H1 (cell line): ENCODE data around the gene MGST3. TPM values are rescaled to one million over a fixed set of nuclear protein-coding genes. Genes with fewer than 3 reads are reported as not detected.
A peak's percentile ranks its signal among the peaks of the same experiment; 100 is the strongest.

Experiments
- CTCF ChIA-PET: fragments of 300-600 bp; sonication (Branson Sonifier 250); formaldehyde crosslinking; loops from one replicate; lab custom pipeline; 2021; ENCODE audit not compliant: partially characterized antibody; lab: Charles Lee
- POLR2A ChIA-PET: fragments of 300-600 bp; sonication (Branson Sonifier 250); formaldehyde crosslinking; loops from one replicate; lab custom pipeline; 2021; ENCODE audit warnings: inconsistent platforms; ENCODE audit not compliant: partially characterized antibody; lab: Charles Lee
- DNase-seq, 2 experiments: peaks; one replicate each; pipeline versions ENCODE4 v3.0.0 to v3.0.0-alpha.2; 2010 to 2022; ENCODE audit warnings: low spot score in 2 of 2, low read depth in 1 of 2, mixed read lengths in 1 of 2
- FAIRE-seq: peaks from 2 replicates; lab custom pipeline; 2011; peaks lifted over from hg19 to GRCh38; lab: Jason Lieb, UNC
- H2AFZ ChIP-seq: 2 replicates; pipeline ENCODE4 v1.8.1; 2012; ENCODE audit warnings: low read length, inconsistent platforms
- H2AK5ac ChIP-seq: 2 replicates; pipeline ENCODE4 v1.6.1; 2013; ENCODE audit warnings: low read depth, low read length
- H2BK120ac ChIP-seq: replicated peaks from 2 replicates; pipeline ENCODE3; 2013; ENCODE audit warnings: low read depth, low read length, inconsistent platforms
- H2BK12ac ChIP-seq: 2 replicates; pipeline ENCODE4 v1.6.1; 2013; ENCODE audit warnings: low read depth, low read length
- H2BK15ac ChIP-seq: 2 replicates; pipeline ENCODE4 v1.6.1; 2013; ENCODE audit warnings: low read length
- H2BK20ac ChIP-seq: 2 replicates; pipeline ENCODE4 v1.6.1; 2013; ENCODE audit warnings: low read length
- H2BK5ac ChIP-seq: 2 replicates; pipeline ENCODE4 v1.6.1; 2013; ENCODE audit warnings: low read depth, low read length
- H3K14ac ChIP-seq: 2 replicates; pipeline ENCODE4 v1.6.1; 2013; ENCODE audit warnings: inconsistent platforms; ENCODE audit not compliant: insufficient read length
- H3K18ac ChIP-seq: 2 replicates; pipeline ENCODE4 v1.6.1; 2013; ENCODE audit warnings: low read length; ENCODE audit errors: extremely low read depth
- H3K23ac ChIP-seq: 2 replicates; pipeline ENCODE4 v1.6.1; 2013; ENCODE audit warnings: inconsistent platforms; ENCODE audit not compliant: insufficient read length
- H3K23me2 ChIP-seq: 2 replicates; pipeline ENCODE4 v1.6.1; 2013; ENCODE audit warnings: low read depth, low read length
- H3K27ac ChIP-seq: 2 replicates; pipeline ENCODE4 v1.6.1; 2011; ENCODE audit warnings: low read depth, low read length, inconsistent platforms
- H3K27me3 ChIP-seq, 4 experiments: replicated peaks in 1 of 4; 1 replicate in 1 of 4; 2 replicates in 3 of 4; pipeline versions ENCODE4 v1.6.1 to v1.8.1; 2011 to 2013; ENCODE audit warnings: low read length in 3 of 4, mild to moderate bottlenecking in 3 of 4, inconsistent platforms in 2 of 4, mixed read lengths in 2 of 4, moderate library complexity in 1 of 4; ENCODE audit not compliant: control insufficient read depth in 3 of 4, insufficient read depth in 3 of 4; ENCODE audit errors: extremely low read depth in 1 of 4
- H3K36me3 ChIP-seq, 4 experiments: 2 replicates each; pipeline versions ENCODE4 v1.6.1 to v1.8.1; 2011 to 2013; ENCODE audit warnings: mild to moderate bottlenecking in 4 of 4, low read length in 3 of 4, moderate library complexity in 2 of 4, control low read depth in 1 of 4, inconsistent platforms in 1 of 4; ENCODE audit not compliant: insufficient read depth in 4 of 4, control insufficient read depth in 2 of 4
- H3K4ac ChIP-seq: replicated peaks from 2 replicates; pipeline ENCODE3; 2013; ENCODE audit warnings: low read length, low read depth, mixed read lengths, inconsistent platforms; ENCODE audit not compliant: insufficient read length
- H3K4me1 ChIP-seq, 4 experiments: replicated peaks in 1 of 4; 1 replicate in 1 of 4; 2 replicates in 3 of 4; pipeline versions ENCODE4 v1.6.1 to v1.8.1; 2011 to 2013; ENCODE audit warnings: low read length in 3 of 4, inconsistent platforms in 2 of 4, mixed read lengths in 1 of 4; ENCODE audit not compliant: insufficient read depth in 4 of 4, control insufficient read depth in 3 of 4
- H3K4me2 ChIP-seq, 2 experiments: 2 replicates each; pipeline versions ENCODE4 v1.6.1 to v1.8.1; 2011 to 2013; ENCODE audit warnings: low read depth in 2 of 2, low read length in 2 of 2, control low read depth in 1 of 2, inconsistent platforms in 1 of 2, mild to moderate bottlenecking in 1 of 2; ENCODE audit not compliant: insufficient read depth in 1 of 2
- H3K4me3 ChIP-seq, 4 experiments: fragments of 200-600, 300-600 bp in 1 of 4; sonication (generic), shearing (Covaris generic), sonication (Bioruptor Twin) in 1 of 4; 2 replicates each; pipeline versions ENCODE4 v1.5.1 to v1.8.1; 2011 to 2016; ENCODE audit warnings: low read length in 4 of 4, low read depth in 3 of 4, control low read depth in 2 of 4, inconsistent platforms in 2 of 4, mild to moderate bottlenecking in 2 of 4, mixed read lengths in 1 of 4, moderate library complexity in 1 of 4; ENCODE audit not compliant: insufficient read depth in 2 of 4; ENCODE audit errors: extremely low read depth in 1 of 4
- H3K56ac ChIP-seq: replicated peaks from 2 replicates; pipeline ENCODE3; 2013; ENCODE audit warnings: low read depth, mild to moderate bottlenecking, mixed read lengths, low read length, inconsistent platforms; ENCODE audit not compliant: insufficient read length
- H3K79me1 ChIP-seq: 2 replicates; pipeline ENCODE4 v1.6.1; 2013; ENCODE audit warnings: low read depth, low read length, control low read depth
- H3K79me2 ChIP-seq, 2 experiments: 2 replicates each; pipeline versions ENCODE4 v1.6.1 to v1.8.1; 2012 to 2013; ENCODE audit warnings: low read length in 2 of 2, mild to moderate bottlenecking in 2 of 2, inconsistent platforms in 1 of 2; ENCODE audit not compliant: insufficient read depth in 2 of 2, control insufficient read depth in 1 of 2
- H3K9ac ChIP-seq, 4 experiments: replicated peaks in 1 of 4; 1 replicate in 1 of 4; 2 replicates in 3 of 4; pipeline versions ENCODE4 v1.6.1 to v1.8.1; 2011 to 2013; ENCODE audit warnings: low read depth in 3 of 4, low read length in 3 of 4, control low read depth in 2 of 4, mild to moderate bottlenecking in 2 of 4, moderate library complexity in 2 of 4, inconsistent platforms in 1 of 4; ENCODE audit errors: extremely low read depth in 1 of 4
- H3K9me3 ChIP-seq, 2 experiments: 2 replicates each; pipeline versions ENCODE4 v1.6.1 to v1.8.1; 2012 to 2013; ENCODE audit warnings: mild to moderate bottlenecking in 2 of 2, moderate library complexity in 2 of 2, control low read depth in 1 of 2, inconsistent platforms in 1 of 2, low read depth in 1 of 2, low read length in 1 of 2, mixed read lengths in 1 of 2; ENCODE audit not compliant: insufficient read depth in 2 of 2
- H4K20me1 ChIP-seq, 2 experiments: replicated peaks in 1 of 2; 2 replicates each; pipeline versions ENCODE3 to v1.8.1; 2011 to 2013; ENCODE audit warnings: inconsistent platforms in 2 of 2, low read length in 2 of 2, mild to moderate bottlenecking in 1 of 2; ENCODE audit not compliant: insufficient read depth in 2 of 2, control insufficient read depth in 1 of 2
- H4K5ac ChIP-seq: 2 replicates; pipeline ENCODE4 v1.6.1; 2013; ENCODE audit warnings: low read length, low read depth, mixed read lengths, inconsistent platforms; ENCODE audit not compliant: insufficient read length
- H4K8ac ChIP-seq: 2 replicates; pipeline ENCODE4 v1.8.0; 2013; ENCODE audit warnings: mild to moderate bottlenecking, moderate library complexity, low read length, inconsistent platforms; ENCODE audit not compliant: insufficient read depth; ENCODE audit errors: extremely low read depth
- H4K91ac ChIP-seq: replicated peaks from 2 replicates; pipeline ENCODE3; 2013; ENCODE audit warnings: low read length, mixed read lengths, inconsistent platforms; ENCODE audit not compliant: insufficient read length
- ATF3 ChIP-seq: IDR thresholded peaks from 2 replicates; pipeline ENCODE4 v1.6.1; 2011; ENCODE audit warnings: low read depth, mild to moderate bottlenecking, low read length; ENCODE audit not compliant: insufficient read depth
- KDM1A ChIP-seq: fragments of 200-600, 300-600 bp; sonication (generic); IDR thresholded peaks from 2 replicates; pipeline ENCODE4 v1.7.1; 2016; ENCODE audit warnings: mild to moderate bottlenecking, low read length, borderline replicate concordance
- WGBS, 2 experiments: shearing (Covaris generic) in 1 of 2; methylation state at CpG; one replicate each; pipeline versions ENCODE4 v1.1.6 to v1.1.7; 2013 to 2015; ENCODE audit warnings: low lambda C conversion rate in 2 of 2, mixed read lengths in 2 of 2, inconsistent platforms in 1 of 2, low coverage in 1 of 2, missing lambda C conversion rate in 1 of 2; ENCODE audit not compliant: insufficient replicate concordance in 2 of 2, insufficient coverage in 1 of 2, insufficient read length in 1 of 2; ENCODE audit errors: extremely low coverage in 1 of 2, missing lambda C conversion rate in 1 of 2; 5-methylcytosine and 5-hydroxymethylcytosine counted together
- polyA plus RNA-seq, 7 experiments: library from polyadenylated mRNA; depleted of rRNA in 3 of 7; stranded (reverse) in 5 of 7; unstranded in 2 of 7; fragments of >200 nt in 5 of 7; fragments of 200-250 nt in 2 of 7; gene quantifications; 1 replicate in 5 of 7; 2 replicates in 1 of 7; 4 replicates in 1 of 7; pipeline versions ENCODE4 v1.2.1 to v1.2.3, GENCODE V29; 2011 to 2013; ENCODE audit warnings: missing spikeins in 2 of 7, mixed read lengths in 2 of 7
- total RNA-seq: library from RNA; stranded (reverse); fragmentation: NEBNext Ultra II Directional; extraction: Animal tissue kit (Norgen Biotek cat#: 25700); gene quantifications from 2 replicates; pipeline ENCODE4 v1.2.1, GENCODE V29; 2021

The MGST3 gene
- total and polyA plus RNA-seq, 2 of the 8 experiments (the other 6 are each of a cell fraction or from before 2014, with no cell fraction given), result 124 to 257 TPM

- Histone ChIP-seq H3K18ac (no peak overlapping the region), H4K8ac (no peak overlapping the region), H4K91ac (no peak overlapping the region), H2AK5ac (no peak overlapping the region), H4K5ac (no peak overlapping the region), H3K4me1 (peaks cover 3 to 17% (median 6%) of the 10 kb centered on the region in 4 experiments; a peak in 4 of 7 replicates), H3K79me1 (no peaks in the 10 kb centered on the region), H2AFZ (no peak overlapping the region), H2BK5ac (no peak overlapping the region), H3K23ac (no peak overlapping the region), H3K36me3 (no peaks in the 10 kb centered on the region; a peak in 1 of 8 replicates), H2BK20ac (no peak overlapping the region), H3K9me3 (no peaks in the 10 kb centered on the region), H3K79me2 (peaks cover 0 to 34% of the 10 kb centered on the region in 2 experiments; a peak in 2 of 4 replicates), H4K20me1 (no peaks in the 10 kb centered on the region), H3K4ac (no peak overlapping the region), H3K14ac (no peak overlapping the region), H3K27me3 (no peaks in the 10 kb centered on the region), H2BK12ac (no peak overlapping the region), H3K23me2 (peaks cover 10% of the 10 kb centered on the region; the same call in 1 of the 2 replicates), H2BK15ac (no peak overlapping the region), H2BK120ac (no peak overlapping the region), H3K27ac (no peak overlapping the region), H3K4me3 (no peak overlapping the region), H3K56ac (no peak overlapping the region), H3K9ac (no peak overlapping the region), H3K4me2 (peak overlapping the region; percentile 47 to 50; a peak in 3 of 4 replicates)
- no peak for DNase-seq
- ChIA-PET CTCF (interaction anchor here (4.7 kb wide), 1 partner anchor 33 kb away, joined by 18 read pairs; no protein-coding TSS in a partner anchor), POLR2A (interaction anchor here (0.6 to 0.8 kb wide), 2 partner anchors 10 to 14 kb away, joined by 3 to 5 read pairs; no protein-coding TSS in a partner anchor)
- FAIRE-seq, result no peak
- TF ChIP-seq KDM1A (peak; percentile 85), ATF3 (no peak)
- 67% methylated on average over 4 of the region's 6 CpGs; no CpG with 5 or more reads in 1 of the 2 experiments for WGBS, 2 experiments
These were observed 3.3 kb downstream of the MGST3 start for GRCh38 chr1:165634154-165634921.
